HG03196 (cell line): ENCODE results near the gene ANO6.

Experiments used
- ATAC-seq: cut with Tn5 transposase; IDR thresholded peaks from one replicate; pipeline ENCODE4 v1.9.1; 2021; ENCODE audit not compliant: unreplicated experiment

Gene ANO6

DNA sequence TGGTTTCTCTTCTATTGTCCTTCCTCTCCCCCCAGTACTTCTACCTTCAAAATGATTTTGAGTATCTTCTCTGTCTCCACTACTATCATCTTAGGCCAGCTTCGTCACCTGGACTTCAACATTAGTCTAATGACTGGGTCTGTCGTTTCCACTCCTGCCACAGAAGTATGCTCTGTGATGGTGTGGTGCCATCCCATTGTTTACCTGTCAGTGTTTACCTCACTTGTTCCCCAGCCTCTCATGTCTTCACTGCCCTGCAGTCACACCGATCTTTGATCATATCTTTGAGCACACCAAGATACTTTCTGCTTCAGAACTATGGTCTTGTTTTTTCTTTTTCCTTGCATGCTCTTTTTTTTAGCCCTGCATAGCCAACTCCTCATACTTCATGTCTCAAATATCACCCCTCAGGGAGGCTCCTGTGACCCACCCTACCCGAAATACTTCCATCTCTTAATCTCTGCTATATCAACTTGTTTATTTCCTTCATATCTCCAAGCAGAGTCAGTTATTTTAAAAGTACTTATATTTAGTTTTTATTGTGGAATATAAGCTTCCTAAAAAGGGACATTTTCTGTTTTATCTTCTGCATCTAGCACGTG, 60.4 kb downstream of the ANO6 start:
- no peak for ATAC-seq

DNA sequence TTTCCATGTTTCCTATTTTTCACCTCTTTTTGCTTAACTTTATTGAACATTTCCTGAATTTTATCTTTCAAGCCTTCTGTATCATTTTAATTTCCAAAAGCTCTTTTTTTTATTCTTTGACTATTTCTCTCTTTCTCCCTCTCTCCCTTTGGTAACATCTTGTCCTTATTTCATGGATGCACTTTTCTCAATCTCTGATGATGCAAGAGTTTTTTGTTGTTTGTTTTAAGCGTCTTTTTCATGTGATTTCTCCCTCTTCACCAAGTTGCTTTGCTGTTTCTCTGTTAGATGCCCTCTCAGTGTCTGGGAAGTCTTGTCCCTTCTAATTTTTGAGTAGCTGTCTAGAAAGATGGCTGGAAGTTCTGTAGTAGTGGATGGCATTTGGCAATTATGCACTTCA, 62.6 kb downstream of the ANO6 start:
- no peak for ATAC-seq

GRCh38 chr12:45279931-45280830, 64.3 kb downstream of the ANO6 start:
- ATAC-seq = no peak

DNA sequence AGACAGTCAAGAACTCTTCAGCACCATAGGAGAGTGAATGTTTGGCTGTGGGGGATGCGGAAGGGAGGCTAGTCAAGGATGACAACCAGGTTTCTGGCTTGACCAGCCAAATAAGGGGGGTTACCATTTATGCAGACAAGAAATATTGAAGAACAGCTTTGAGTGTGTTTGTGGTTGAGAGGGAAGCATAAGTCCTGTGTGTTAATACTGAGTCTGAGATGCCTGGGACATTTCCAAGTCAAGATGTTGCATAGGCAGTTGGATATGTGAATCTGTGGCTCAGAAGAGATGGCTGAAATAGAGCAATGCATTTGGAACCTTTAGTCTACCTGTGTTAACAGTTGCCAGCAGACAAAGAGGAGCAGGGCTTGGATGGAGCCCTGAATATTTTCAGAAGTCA, 66.1 kb downstream of the ANO6 start:
- ATAC-seq = no peak

DNA sequence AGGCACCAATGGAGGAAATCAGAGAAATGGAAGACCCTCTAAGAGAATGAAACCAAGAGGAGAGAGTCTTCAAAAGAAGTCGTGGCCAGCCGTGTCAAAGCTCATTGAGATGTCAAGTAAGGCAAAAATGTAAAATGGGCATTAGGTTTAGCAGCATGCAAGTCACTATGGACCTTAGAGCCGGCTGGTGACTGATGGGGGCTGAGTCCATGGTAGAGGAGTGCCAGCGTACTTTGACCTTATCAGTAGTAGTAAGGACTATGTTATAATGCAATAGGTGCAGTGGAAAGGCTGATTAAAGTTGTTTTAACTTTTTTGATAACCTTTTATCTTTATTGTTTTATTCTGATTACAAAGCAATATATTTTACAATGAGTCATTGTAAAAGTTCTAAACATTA, 66.5 kb downstream of the ANO6 start:
- no peak for ATAC-seq

DNA sequence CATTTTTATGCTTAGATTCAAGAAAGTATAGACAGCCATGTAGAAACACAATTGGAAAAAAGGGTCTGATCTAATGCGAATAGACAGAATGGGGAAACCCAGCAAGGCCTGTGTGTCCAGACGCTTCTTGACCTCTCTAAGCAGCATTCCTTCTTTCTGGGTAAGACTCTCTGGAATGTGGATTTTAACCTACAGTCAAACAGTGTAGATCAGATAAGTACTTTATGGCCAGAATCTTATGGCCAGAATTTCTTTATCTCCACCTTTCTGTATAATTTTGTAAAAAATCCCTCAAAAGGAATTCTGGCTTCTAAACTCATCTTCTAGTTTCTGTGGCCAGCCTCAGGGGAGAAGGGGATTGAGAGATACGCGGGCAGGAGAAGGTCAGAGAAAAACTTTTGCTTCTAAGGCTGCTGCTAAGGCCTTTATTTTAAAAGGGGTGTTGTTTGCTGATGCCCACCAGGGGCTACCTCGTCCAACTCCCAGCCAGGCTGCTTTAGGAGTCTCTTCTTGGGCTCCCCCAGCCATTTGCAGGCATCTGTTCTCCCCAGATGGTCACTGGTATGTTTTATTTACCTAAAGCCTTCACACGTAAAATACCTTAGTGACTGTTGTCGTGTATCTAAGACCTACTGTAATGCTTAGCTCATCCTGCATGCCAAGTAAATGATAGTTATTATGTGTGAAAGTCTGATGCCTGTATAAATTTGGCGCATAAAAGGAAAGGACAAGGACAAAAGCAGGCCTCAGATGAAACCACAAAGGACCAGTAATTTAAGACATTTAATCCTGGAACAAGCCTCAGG, 68.4 kb downstream of the ANO6 start:
- ATAC-seq = no peak

- no peak for ATAC-seq
These were observed 69.8 kb downstream of the ANO6 start for GRCh38 chr12:45285717-45286116.

DNA sequence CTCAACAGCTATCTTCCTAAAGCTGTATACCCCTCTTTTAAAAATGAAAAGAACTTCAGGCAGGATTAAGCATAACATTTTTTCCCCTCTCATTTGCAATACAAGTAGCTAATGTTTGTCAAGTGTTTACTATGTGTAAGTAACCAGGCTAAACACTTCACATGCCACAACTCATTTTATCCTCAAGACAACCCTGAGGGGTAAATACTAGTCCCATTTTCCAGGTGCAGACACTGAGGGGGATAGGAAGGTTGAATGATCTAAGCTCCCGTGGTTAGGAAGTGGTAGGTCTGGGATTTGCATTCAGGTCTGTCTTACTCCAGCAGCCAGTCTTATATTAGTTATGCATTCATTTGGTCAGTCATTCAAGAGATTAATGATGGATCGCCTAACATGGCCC, 70.7 kb downstream of the ANO6 start:
- no peak for ATAC-seq

GRCh38 chr12:45289245-45290215, 73.6 kb downstream of the ANO6 start:
- no peak for ATAC-seq

DNA sequence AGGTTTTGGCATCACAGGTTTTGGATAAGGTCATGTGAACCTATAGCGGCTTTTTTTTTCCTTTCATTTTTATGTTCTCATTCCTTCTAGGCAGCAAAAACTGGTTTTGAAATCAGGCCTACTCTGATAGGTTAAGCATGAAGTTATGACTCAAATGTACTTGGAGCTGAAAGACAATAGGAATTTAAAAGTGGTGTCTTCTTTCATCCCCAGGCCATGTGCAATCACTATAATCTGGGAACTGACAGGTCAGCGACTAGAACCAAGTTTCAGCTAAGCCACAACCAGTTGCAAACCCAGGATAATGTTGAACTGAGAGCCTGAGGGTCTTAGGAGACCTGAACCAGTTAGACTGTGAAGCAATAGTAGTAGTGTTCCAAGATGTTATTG, 74.3 kb downstream of the ANO6 start:
- no peak for ATAC-seq

GRCh38 chr12:45291518-45291917, 75.6 kb downstream of the ANO6 start:
- ATAC-seq = no peak

- no peak for ATAC-seq
These were observed 76.7 kb downstream of the ANO6 start for GRCh38 chr12:45292486-45293195.

- no peak for ATAC-seq
These were observed 79.0 kb downstream of the ANO6 start for GRCh38 chr12:45294906-45295305.

GRCh38 chr12:45296046-45296586, 80.2 kb downstream of the ANO6 start:
- no peak for ATAC-seq

DNA sequence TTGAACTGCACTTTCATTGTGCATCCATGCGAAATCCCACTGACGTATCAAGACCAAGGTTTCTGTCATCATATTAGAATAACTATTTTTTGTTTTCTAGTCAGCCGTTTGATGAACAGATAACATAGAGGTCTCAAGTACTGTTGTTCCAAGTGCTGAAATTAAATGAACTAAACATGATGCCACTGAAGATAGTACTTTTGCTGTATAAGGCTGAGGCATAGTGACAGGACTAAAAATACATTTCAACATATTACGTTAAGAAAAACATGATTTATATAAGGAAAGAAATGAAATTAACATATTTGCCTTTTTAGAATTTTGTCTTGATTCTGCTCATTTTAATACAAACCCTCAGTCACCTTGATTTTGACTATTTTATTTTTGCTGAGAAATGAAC, 82.2 kb downstream of the ANO6 start:
- ATAC-seq = no peak

- ATAC-seq = no peak
These were observed 83.1 kb downstream of the ANO6 start for GRCh38 chr12:45298721-45299692.

- ATAC-seq = no peak
These were observed 86.9 kb downstream of the ANO6 start for GRCh38 chr12:45302621-45303369.

DNA sequence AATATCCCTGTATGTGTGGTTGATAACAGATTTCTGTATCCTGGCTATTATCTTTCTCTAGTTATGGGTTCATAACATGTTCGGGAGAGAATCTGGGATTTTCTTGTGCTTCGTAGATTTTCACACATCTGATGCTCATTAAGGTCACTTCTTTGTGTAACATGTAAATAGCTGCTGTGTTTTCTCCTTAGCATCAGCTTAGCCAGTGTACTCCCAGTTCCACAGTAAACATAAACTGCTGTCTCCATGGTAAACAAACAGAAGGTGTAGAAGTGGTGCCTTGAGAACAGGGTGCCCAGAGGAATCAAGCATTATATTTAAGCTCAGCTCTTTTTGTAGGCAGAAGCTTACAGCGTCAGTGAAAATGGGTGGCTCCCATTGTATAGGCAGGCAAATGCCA, 88.0 kb downstream of the ANO6 start:
- no peak for ATAC-seq
